NB4 (cell line): ENCODE measurements around the gene KLHL26.

ENCODE experiments used
- DNase-seq: peaks from one replicate; pipeline ENCODE4 v3.0.0; 2010; ENCODE audit warnings: low read depth
- H3K4me3 ChIP-seq: one replicate; pipeline ENCODE4 v1.5.1; 2011; ENCODE audit warnings: mild to moderate bottlenecking, low read depth, low read length, moderate library complexity
- CTCF ChIP-seq: IDR thresholded peaks from one replicate; pipeline ENCODE4 v1.5.1; 2012; ENCODE audit warnings: low read depth, low read length
- MAX ChIP-seq: IDR thresholded peaks from 2 replicates; pipeline ENCODE4 v1.6.1; 2011; ENCODE audit warnings: low read depth, low read length
- MYC ChIP-seq: IDR thresholded peaks from 2 replicates; pipeline ENCODE4 v1.6.1; 2011; ENCODE audit warnings: low read depth, low read length
- POLR2A ChIP-seq: IDR thresholded peaks from 2 replicates; pipeline ENCODE4 v1.6.1; 2011; ENCODE audit warnings: mild to moderate bottlenecking; ENCODE audit not compliant: insufficient read length; ENCODE audit errors: extremely low read depth

KLHL26 gene

GRCh38 chr19:18699403-18700054, 62.7 kb downstream of the KLHL26 start:
- TF ChIP-seq CTCF (no peak), MAX (no peak), POLR2A (no peak), MYC (no peak)
- no peak overlapping the region for H3K4me3 ChIP-seq
- DNase-seq = no peak

GRCh38 chr19:18700501-18701249, 63.8 kb downstream of the KLHL26 start:
- no peak overlapping the region for H3K4me3 ChIP-seq
- DNase-seq = no peak
- TF ChIP-seq MAX (no peak), POLR2A (no peak), CTCF (no peak), MYC (no peak)

GRCh38 chr19:18701250-18701608, 64.4 kb downstream of the KLHL26 start:
- no peak for DNase-seq
- no peak for TF ChIP-seq CTCF
- no peak for TF ChIP-seq MAX
- TF ChIP-seq MYC = no peak
- TF ChIP-seq POLR2A = no peak
- H3K4me3 ChIP-seq = no peak overlapping the region

- H3K4me3 ChIP-seq = no peak overlapping the region
- no peak for DNase-seq
- TF ChIP-seq MYC (no peak), MAX (no peak), POLR2A (no peak)
These were observed 67.2 kb downstream of the KLHL26 start for GRCh38 chr19:18704054-18704453.

- TF ChIP-seq CTCF (no peak), MAX (no peak), MYC (no peak)
These were observed 68.1 kb downstream of the KLHL26 start for GRCh38 chr19:18704971-18705370.

GRCh38 chr19:18708452-18709231, 71.8 kb downstream of the KLHL26 start:
- no peak for DNase-seq
- TF ChIP-seq POLR2A (no peak), CTCF (no peak), MYC (no peak), MAX (no peak)
- H3K4me3 ChIP-seq = no peak overlapping the region

More at GRCh38 chr19:18704971-18705370, 68.1 kb downstream of the KLHL26 start:
- DNase-seq = no peak
- no peak overlapping the region for H3K4me3 ChIP-seq
